Loucy (cell line): Measurements from ENCODE around the gene SORCS2.

Experiments used
- H2AFZ ChIP-seq: fragments of 200-600 bp; sonication (generic); 2 replicates; pipeline ENCODE4 v1.6.0; 2016; ENCODE audit warnings: antibody characterized with exemption, mild to moderate bottlenecking, low read length, moderate library complexity
- H3F3A ChIP-seq: fragments of 200-600 bp; 2 replicates; pipeline ENCODE4 v1.6.0; 2016; ENCODE audit warnings: antibody characterized with exemption, low read depth, mild to moderate bottlenecking
- H3K27me3 ChIP-seq: fragments of 200-600 bp; sonication (generic); 2 replicates; pipeline ENCODE4 v1.6.1; 2014; ENCODE audit warnings: low read length, mild to moderate bottlenecking; ENCODE audit not compliant: insufficient read depth, poor library complexity, severe bottlenecking
- H3K36me3 ChIP-seq: fragments of 200-600 bp; sonication (generic); 2 replicates; pipeline ENCODE4 v1.6.1; 2016; ENCODE audit warnings: low read length; ENCODE audit not compliant: insufficient read depth
- H3K4me1 ChIP-seq: fragments of 200-600 bp; sonication (generic); 2 replicates; pipeline ENCODE4 v1.5.1; 2014; ENCODE audit warnings: low read length, mild to moderate bottlenecking; ENCODE audit not compliant: insufficient read depth, poor library complexity, severe bottlenecking
- H3K4me2 ChIP-seq: fragments of 200-600 bp; sonication (generic); 2 replicates; pipeline ENCODE4 v1.6.0; 2014; ENCODE audit warnings: antibody characterized with exemption, low read length, low read depth, mild to moderate bottlenecking; ENCODE audit not compliant: poor library complexity, severe bottlenecking
- H3K4me3 ChIP-seq: fragments of 200-600 bp; sonication (generic); 2 replicates; pipeline ENCODE4 v1.5.1; 2014; ENCODE audit warnings: low read length, mild to moderate bottlenecking, mixed read lengths; ENCODE audit not compliant: poor library complexity, severe bottlenecking
- H3K79me2 ChIP-seq: fragments of 200-600 bp; sonication (generic); 2 replicates; pipeline ENCODE4 v1.6.1; 2014; ENCODE audit warnings: low read length; ENCODE audit not compliant: insufficient read depth
- H3K9ac ChIP-seq: fragments of 200-600 bp; sonication (generic); 2 replicates; pipeline ENCODE4 v1.6.0; 2014; ENCODE audit warnings: mild to moderate bottlenecking, low read depth, low read length, moderate library complexity; ENCODE audit not compliant: poor library complexity, severe bottlenecking
- H3K9me2 ChIP-seq: fragments of 200-600 bp; sonication (generic); replicated peaks from 2 replicates; pipeline ENCODE4 v1.6.1; 2016; ENCODE audit warnings: low read depth, low read length, mixed read lengths
- H3K9me3 ChIP-seq: fragments of 200-600 bp; sonication (generic); 2 replicates; pipeline ENCODE4 v1.6.1; 2014; ENCODE audit warnings: mild to moderate bottlenecking, antibody characterized with exemption, low read length, low read depth; ENCODE audit not compliant: insufficient read depth
- H4K20me1 ChIP-seq: fragments of 200-600 bp; sonication (generic); 2 replicates; pipeline ENCODE4 v1.6.0; 2014; ENCODE audit warnings: antibody characterized with exemption, low read length, mild to moderate bottlenecking; ENCODE audit not compliant: insufficient read depth, poor library complexity, severe bottlenecking
- CTCF ChIP-seq: fragments of 200-600 bp; sonication (generic); conservative IDR thresholded peaks from 2 replicates; pipeline ENCODE4 v1.5.1; 2014; ENCODE audit warnings: mild to moderate bottlenecking, antibody characterized with exemption, low read length
- EZH2phosphoT487 ChIP-seq: fragments of 200-600 bp; IDR thresholded peaks from 2 replicates; pipeline ENCODE4 v1.6.1; 2018; ENCODE audit warnings: antibody characterized with exemption, mild to moderate bottlenecking, moderate library complexity, borderline replicate concordance

SORCS2 gene

GRCh38 chr4:7750972-7751371, 558.6 kb downstream of the SORCS2 start:
- no peaks in the 10 kb centered on the region for H3K27me3 ChIP-seq
- H3K79me2 ChIP-seq, result no peaks in the 10 kb centered on the region
- TF ChIP-seq CTCF, result no peak
- H3K9ac ChIP-seq, result no peak overlapping the region
- no peak overlapping the region for H3K4me3 ChIP-seq
- H3K9me3 ChIP-seq, result peaks cover 2% of the 10 kb centered on the region; the same call in 1 of the 2 replicates
- H2AFZ ChIP-seq, result no peak overlapping the region
- no peaks in the 10 kb centered on the region for H3K36me3 ChIP-seq
- H3K4me1 ChIP-seq, result no peaks in the 10 kb centered on the region
- H4K20me1 ChIP-seq, result no peaks in the 10 kb centered on the region
- H3F3A ChIP-seq, result no peaks in the 10 kb centered on the region
- H3K4me2 ChIP-seq, result no peak overlapping the region
- H3K9me2 ChIP-seq, result no peaks in the 10 kb centered on the region

GRCh38 chr4:7752649-7753048, 560.3 kb downstream of the SORCS2 start:
- Histone ChIP-seq H4K20me1 (no peaks in the 10 kb centered on the region), H3K9me3 (peaks cover 5% of the 10 kb centered on the region; the same call in 1 of the 2 replicates), H3K9me2 (no peaks in the 10 kb centered on the region), H3K4me2 (no peak overlapping the region), H3K9ac (no peak overlapping the region), H3K36me3 (no peaks in the 10 kb centered on the region), H3K4me1 (no peaks in the 10 kb centered on the region), H3K4me3 (no peak overlapping the region), H3K79me2 (no peaks in the 10 kb centered on the region), H2AFZ (no peak overlapping the region), H3F3A (no peaks in the 10 kb centered on the region), H3K27me3 (no peaks in the 10 kb centered on the region)
- no peak for TF ChIP-seq EZH2phosphoT487
- TF ChIP-seq CTCF, result no peak

GRCh38 chr4:7753271-7753670, 560.9 kb downstream of the SORCS2 start:
- no peaks in the 10 kb centered on the region for H3K79me2 ChIP-seq

More at GRCh38 chr4:7753271-7753670, 560.9 kb downstream of the SORCS2 start:
- no peak overlapping the region for H3K9ac ChIP-seq
- no peaks in the 10 kb centered on the region for H3K9me2 ChIP-seq
- H3K4me1 ChIP-seq, result no peaks in the 10 kb centered on the region
- no peak for TF ChIP-seq CTCF
- TF ChIP-seq EZH2phosphoT487, result no peak
- H3F3A ChIP-seq, result no peaks in the 10 kb centered on the region
- H3K27me3 ChIP-seq, result no peaks in the 10 kb centered on the region
- no peak overlapping the region for H3K4me3 ChIP-seq
- H3K36me3 ChIP-seq, result no peaks in the 10 kb centered on the region
- H3K9me3 ChIP-seq, result peaks cover 5% of the 10 kb centered on the region; the same call in 1 of the 2 replicates
- no peak overlapping the region for H2AFZ ChIP-seq
- H3K4me2 ChIP-seq, result no peak overlapping the region
- no peaks in the 10 kb centered on the region for H4K20me1 ChIP-seq
